Astrocyte (in vitro differentiated cells and primary cell): ENCODE measurements around the gene PDS5A.

ENCODE experiments used
- EZH2 ChIP-seq: IDR thresholded peaks from 2 replicates; pipeline ENCODE4 v1.6.1; 2012; ENCODE audit warnings: mild to moderate bottlenecking, low read length, inconsistent platforms; ENCODE audit not compliant: insufficient read depth
- TF ChIP-seq, protein P1 (sequence below): IDR thresholded peaks from 2 replicates; pipeline ENCODE4 v1.5.1; 2011; ENCODE audit warnings: low read depth, mild to moderate bottlenecking, inconsistent platforms, low read length, moderate library complexity; ENCODE audit not compliant: insufficient read depth

DNA sequence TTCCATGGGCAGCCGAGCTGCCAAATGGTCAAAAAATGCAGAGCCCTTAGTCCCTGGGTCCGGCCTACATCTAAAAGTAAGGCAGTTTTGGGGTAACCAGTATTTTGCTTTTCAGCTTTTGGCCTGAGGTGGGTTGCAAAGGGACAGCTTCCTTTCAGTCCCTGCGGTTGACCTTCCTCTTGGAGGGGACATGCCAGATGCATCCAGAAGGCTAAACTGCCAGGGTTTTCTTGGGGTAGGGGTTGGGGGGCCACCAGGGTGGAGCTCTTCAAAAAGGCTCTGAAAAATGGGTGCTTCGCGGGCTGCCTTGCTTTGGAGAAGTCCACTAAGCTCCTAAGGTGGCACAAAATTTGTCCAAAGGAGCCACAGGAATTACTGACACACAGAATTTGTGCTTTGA lies 159.1 kb downstream of the PDS5A start:
- TF ChIP-seq EZH2: no peak
- TF ChIP-seq, protein P1, sequence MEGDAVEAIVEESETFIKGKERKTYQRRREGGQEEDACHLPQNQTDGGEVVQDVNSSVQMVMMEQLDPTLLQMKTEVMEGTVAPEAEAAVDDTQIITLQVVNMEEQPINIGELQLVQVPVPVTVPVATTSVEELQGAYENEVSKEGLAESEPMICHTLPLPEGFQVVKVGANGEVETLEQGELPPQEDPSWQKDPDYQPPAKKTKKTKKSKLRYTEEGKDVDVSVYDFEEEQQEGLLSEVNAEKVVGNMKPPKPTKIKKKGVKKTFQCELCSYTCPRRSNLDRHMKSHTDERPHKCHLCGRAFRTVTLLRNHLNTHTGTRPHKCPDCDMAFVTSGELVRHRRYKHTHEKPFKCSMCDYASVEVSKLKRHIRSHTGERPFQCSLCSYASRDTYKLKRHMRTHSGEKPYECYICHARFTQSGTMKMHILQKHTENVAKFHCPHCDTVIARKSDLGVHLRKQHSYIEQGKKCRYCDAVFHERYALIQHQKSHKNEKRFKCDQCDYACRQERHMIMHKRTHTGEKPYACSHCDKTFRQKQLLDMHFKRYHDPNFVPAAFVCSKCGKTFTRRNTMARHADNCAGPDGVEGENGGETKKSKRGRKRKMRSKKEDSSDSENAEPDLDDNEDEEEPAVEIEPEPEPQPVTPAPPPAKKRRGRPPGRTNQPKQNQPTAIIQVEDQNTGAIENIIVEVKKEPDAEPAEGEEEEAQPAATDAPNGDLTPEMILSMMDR: no peak
